CD4-positive, alpha-beta T cell treated with Interferon alpha-2 for 1 hour (primary cell): ENCODE results near the gene CAMTA1.
A peak's percentile ranks its signal among the peaks of the same experiment; 100 is the strongest.

ENCODE experiments used
- DNase-seq, 2 donors: peaks; one replicate each; pipeline ENCODE4 v3.0.0-alpha.2; 2020 to 2022

CAMTA1 gene

GRCh38 chr1:7535934-7536878, 751.0 kb downstream of the CAMTA1 start:
- DNase-seq: no peak

DNA sequence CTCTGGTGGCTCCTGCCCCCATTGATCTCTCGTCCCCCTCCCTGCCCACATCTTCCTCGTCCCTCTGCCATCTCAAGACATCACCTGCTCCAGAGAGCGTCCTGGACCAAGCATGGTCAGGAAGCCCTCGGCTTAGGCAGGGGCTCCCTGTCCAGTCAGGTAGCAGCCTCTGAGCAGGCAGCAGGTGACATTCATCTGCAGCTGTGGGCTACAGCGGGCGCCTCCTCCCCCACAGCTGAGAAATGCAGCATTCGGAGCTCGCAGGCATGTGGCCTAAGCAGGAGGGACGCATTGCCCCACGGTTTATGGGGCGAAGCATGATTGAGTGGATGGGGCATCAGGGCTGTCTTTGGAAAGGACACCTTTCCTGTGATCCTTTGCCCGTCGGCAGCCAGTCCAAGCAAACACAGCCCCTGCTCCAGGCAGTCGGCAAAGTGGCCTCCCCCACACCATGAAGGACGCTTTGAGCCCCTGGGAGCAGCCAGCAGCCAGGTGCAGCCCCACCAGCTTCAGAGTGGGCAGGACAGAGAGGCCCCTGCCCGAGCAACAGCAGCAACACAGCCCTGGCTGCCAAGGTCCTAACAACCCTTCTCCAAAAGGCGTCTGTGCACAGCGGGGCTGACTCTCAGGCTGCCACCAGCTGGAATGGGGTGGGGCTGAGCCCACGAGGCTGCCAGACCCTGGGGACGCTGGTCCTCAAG, 751.8 kb downstream of the CAMTA1 start:
- DNase-seq: no peak

- no peak for DNase-seq
Measured at GRCh38 chr1:7538033-7538432, 752.8 kb downstream of the CAMTA1 start.

DNA sequence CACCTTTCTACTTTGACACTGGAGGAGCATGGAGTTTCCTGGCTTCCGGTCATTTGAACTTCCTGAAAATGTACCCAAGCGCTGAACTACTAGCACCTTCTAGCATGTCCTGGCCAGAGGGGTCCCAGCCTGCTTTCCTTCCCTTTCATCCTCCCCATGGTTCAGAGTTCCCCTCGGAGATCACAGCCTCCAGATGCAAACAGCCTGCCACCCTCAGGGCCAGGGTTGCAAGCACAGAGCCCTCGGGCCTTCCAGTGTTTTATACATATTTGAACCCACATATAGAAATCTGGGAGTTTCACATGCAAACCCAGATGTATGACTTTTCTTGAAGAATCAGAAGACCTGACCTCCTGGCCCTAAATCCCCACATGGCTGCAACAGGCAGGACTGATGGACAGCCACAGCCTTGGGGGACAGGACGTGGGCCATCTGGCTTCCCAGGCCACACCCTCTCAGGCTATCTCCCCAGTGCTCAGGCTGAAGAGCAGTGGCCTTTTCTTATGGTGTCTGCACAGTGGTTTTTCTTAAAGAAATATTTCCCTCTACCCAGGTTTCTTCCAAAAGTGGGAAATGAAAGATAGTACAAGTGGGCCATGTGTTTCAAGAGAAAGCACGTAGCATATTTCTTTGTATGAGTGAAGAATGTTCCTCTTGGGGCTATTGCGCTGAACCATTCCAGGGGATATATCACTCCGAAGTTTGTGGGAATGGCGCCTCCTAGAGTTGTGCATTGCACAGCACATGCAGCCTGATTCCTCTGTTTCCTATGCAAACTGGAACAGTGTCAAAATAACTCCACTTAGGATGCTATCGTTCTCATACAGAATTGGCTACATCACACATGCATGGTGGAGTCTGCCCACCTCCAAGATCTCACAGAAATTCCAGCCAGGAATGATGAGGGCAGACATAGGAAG, 753.9 kb downstream of the CAMTA1 start:
- DNase-seq: no peak

- no peak for DNase-seq
Measured at GRCh38 chr1:7539769-7540175, 754.5 kb downstream of the CAMTA1 start.

DNA sequence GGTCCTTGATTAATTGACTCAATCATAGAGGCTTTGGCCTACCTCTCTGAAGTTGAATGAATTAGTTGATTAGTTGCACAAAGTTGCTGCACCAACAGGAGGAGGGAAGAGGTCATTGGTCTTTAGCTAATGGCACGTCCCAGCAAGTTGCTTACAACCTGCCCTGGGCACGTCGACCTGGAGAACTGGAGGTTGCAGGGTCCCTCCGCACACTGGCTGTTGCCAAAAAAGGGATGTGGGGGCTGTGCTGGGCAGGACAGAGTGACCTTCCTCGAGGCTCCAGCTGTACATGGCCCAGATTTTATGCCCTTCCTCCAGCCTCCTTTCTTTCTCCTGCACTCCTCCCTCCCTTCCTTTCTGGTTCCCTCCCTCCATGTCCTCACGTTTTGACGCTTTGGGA, 755.6 kb downstream of the CAMTA1 start:
- no peak for DNase-seq

GRCh38 chr1:7541629-7542028, 756.4 kb downstream of the CAMTA1 start:
- DNase-seq: no peak

- DNase-seq: no peak
Measured at GRCh38 chr1:7543718-7544090, 758.5 kb downstream of the CAMTA1 start.

DNA sequence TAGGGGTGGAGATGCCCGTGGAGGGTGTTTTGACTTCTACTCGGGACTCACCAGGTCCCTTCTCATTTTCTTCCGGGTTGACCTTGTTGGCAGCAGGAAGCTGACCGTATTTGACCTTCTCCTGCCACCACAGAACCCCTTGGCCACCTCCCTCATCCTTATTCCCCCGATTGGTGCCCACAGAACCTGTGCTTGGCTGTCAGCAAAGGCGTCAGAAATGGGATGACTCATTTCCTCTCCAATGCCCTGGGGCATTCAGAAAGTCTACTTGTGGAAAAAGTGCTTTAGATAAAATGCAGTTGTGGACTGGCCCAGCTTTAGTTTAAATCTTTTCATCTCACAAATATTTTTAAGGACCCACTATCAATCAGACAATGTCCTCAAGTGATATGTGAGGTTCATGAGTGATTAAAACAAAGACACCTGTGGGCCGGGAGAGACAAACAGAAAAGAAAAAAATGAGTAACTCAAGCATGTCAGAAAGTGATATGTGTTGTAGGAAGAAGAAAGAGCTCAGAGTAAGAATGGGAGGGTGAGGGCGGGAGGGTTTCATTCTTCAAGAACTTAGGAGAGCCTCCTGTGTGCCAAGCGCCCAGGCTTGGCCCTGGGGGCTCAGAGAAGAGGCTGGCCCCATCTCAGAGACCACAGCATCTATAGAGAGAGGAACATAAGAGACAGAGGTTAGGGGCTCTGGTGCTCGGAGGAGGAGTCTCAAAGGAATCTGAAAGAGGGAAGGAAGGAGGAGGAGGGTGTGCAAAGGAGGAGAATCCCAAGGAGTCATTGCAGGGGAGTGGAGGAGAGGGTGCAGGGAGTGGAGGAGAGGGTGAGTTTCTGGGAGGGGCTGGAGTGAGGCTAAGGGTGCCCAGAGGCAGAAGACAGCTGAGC, 764.3 kb downstream of the CAMTA1 start:
- DNase-seq: peak in 1 of 2 donors; percentile 3

DNA sequence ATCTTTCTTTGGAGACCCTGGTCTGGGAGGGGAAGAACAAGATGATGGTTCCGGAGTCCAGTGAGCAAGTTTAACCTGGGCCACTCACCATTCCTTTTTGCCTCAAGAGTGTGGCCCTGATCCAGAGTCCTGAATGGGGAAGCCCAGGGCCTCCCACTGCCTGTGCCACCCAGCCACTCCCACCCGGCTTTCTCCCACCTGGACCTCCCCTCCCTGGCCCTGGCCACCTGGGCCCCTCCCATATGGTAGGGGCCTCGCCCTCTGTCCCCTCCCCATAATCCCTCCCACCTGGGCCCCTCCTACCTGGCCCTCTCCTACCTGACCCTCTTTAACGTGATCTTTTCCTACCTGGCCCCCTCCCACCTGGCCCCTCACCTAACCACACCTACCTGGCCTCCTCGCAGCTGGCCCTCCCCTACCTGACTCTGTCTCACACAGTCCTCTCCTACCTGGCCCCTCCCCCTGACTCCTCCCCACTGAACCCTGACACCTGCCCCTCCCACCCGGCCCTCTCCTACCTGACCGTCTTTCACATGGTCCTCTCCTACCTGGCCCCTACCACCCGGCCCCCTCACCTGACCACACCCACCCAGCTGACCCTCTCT, 765.1 kb downstream of the CAMTA1 start:
- DNase-seq: no peak

DNA sequence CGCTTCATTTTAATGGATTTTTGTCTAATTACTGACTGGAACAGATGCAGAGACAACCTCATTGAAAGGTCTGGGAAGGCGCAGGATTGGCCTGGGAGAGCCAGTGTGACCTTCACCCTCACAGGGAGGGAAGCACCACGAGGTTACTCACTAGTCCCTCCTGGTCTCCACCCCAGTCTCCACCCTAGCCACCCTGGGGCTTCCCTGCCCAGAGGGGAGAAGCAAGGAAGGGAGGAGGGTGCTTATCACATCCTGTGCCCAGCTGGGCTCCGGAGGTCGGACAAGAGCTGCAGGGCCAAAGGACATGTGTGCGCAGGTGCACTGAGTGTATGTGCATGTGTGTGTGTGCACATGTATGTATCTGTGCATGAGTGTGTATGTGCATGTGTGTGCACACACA, 765.7 kb downstream of the CAMTA1 start:
- DNase-seq: no peak

GRCh38 chr1:7551442-7551841, 766.2 kb downstream of the CAMTA1 start:
- DNase-seq: no peak

GRCh38 chr1:7552402-7552801, 767.1 kb downstream of the CAMTA1 start:
- DNase-seq: no peak

DNA sequence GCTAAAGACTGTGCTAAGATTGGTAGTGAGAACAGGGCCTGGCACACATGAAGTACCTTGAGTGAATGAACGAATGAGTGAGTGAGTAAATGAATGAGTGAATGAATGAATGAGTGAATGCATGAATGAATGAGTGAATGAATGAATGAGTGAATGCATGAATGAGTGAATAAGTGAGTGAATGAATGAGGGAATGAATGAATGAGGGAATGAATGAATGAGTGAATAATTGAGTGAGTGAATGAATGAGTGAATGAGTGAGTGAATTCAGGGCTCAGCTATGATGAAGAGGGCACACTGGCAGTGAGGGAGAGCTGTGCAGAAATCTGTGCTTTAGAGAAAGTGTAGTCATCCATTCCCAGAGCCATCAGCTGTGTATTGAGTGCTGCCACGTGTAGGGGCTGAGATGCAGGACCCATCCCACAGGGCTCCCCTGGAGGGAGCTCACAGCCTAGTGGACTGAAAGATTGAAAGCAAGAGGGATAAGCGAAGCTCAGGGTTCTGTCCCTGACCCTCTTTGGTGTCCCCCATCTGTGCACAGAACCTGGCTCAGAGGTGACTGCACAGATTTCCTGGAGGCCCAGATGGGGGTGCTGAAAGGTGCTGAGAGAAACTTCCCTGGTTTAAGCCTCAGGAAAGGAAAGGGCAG, 767.9 kb downstream of the CAMTA1 start:
- DNase-seq: no peak

- no peak for DNase-seq
Measured at GRCh38 chr1:7554385-7555235, 769.4 kb downstream of the CAMTA1 start.

GRCh38 chr1:7555391-7556185, 770.3 kb downstream of the CAMTA1 start:
- no peak for DNase-seq

GRCh38 chr1:7557301-7557891, 772.1 kb downstream of the CAMTA1 start:
- DNase-seq: no peak

DNA sequence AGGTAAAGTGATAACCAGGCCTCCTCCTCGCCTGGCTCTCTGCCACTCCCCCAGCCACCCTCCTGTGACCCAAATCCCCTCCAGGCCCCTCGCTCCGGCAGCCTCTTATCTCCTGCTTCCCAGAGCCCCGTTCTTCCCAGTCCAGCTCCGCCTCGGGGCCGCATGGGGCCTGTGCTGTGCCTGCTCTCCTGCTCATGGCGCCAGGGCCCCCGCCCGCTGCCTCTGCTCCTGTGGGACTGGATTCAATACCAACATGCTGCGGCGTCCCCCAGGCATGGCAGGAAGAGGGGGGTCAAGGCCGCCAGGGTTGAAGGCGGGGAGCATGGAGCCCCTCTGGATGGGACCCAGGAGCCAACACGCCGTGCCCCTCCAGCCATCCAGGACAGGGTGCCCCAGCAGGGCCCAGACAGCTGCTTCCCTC, 772.8 kb downstream of the CAMTA1 start:
- DNase-seq: no peak

GRCh38 chr1:7558481-7558880, 773.2 kb downstream of the CAMTA1 start:
- DNase-seq: no peak
